Uterus (tissue), 4 donors: ENCODE measurements around the gene ZBTB20. TPM values are rescaled to one million over a fixed set of nuclear protein-coding genes. Genes with fewer than 3 reads are reported as not detected.

Source experiments
- DNase-seq, 2 donors: peaks; one replicate each; pipeline ENCODE4 v3.0.0-alpha.2; 2019 to 2020
- H3K27ac ChIP-seq, 2 donors: fragments of 200-600 bp; sonication (generic); 1 replicate in 1 of 2; 2 replicates in 1 of 2; pipeline ENCODE4 v1.5.1; 2016 to 2018
- H3K27me3 ChIP-seq, 2 donors: fragments of 200-600 bp; sonication (generic); one replicate each; pipeline ENCODE4 v1.5.1; 2018 to 2019; ENCODE audit warnings: control low read depth in 1 of 2
- H3K36me3 ChIP-seq, 2 donors: fragments of 200-600 bp; sonication (generic); one replicate each; pipeline ENCODE4 v1.5.1; 2019; ENCODE audit warnings: control low read depth in 1 of 2
- H3K4me1 ChIP-seq, 2 donors: fragments of 200-600 bp; sonication (generic); one replicate each; pipeline ENCODE4 v1.5.1; 2018 to 2019; ENCODE audit warnings: control low read depth in 1 of 2
- H3K4me3 ChIP-seq, 2 donors: fragments of 200-600 bp; sonication (generic); 1 replicate in 1 of 2; 2 replicates in 1 of 2; pipeline ENCODE4 v1.5.1; 2018 to 2019; ENCODE audit warnings: mild to moderate bottlenecking in 1 of 2
- H3K9me3 ChIP-seq, 2 donors: fragments of 200-600 bp; sonication (generic); one replicate each; pipeline ENCODE4 v1.5.1; 2019; ENCODE audit warnings: control low read depth in 1 of 2
- CTCF ChIP-seq, 4 experiments: fragments of 200-600 bp in 2 of 4; fragments of 450-650 bp in 2 of 4; sonication (generic) in 2 of 4; IDR thresholded peaks; one replicate each; pipeline ENCODE4 v1.5.1; 2016 to 2019; ENCODE audit warnings: antibody characterized with exemption in 4 of 4, mild to moderate bottlenecking in 2 of 4, moderate library complexity in 1 of 4
- POLR2A ChIP-seq, 2 donors: fragments of 450-650 bp; IDR thresholded peaks; one replicate each; pipeline ENCODE4 v1.6.1; 2016; ENCODE audit warnings: antibody characterized with exemption in 2 of 2, mild to moderate bottlenecking in 1 of 2, moderate library complexity in 1 of 2
- intact Hi-C: fragments of 100-400 bp; cut with DNase I; formaldehyde crosslinking; loops from one replicate; pipeline ENCODE4 v1.15.1; 2023; ENCODE audit warnings: low total_unique reads
- total RNA-seq, 4 donors: library from RNA; depleted of rRNA in 3 of 4; stranded (reverse); fragments of >200 nt in 3 of 4; gene quantifications; one replicate each; pipeline versions ENCODE4 v1.1.0 to v1.2.4, GENCODE V29; 2014 to 2023
- donor health status: DM: yes; HTN: yes; CAD: no.

Gene ZBTB20
- total RNA-seq, 4 donors from 2014 or later = 35.6 to 157 (median 85.1) TPM

- Histone ChIP-seq H3K4me3 (no peak overlapping the region), H3K27ac (no peak overlapping the region), H3K9me3 (no peaks in the 10 kb centered on the region), H3K27me3 (no peaks in the 10 kb centered on the region), H3K4me1 (no peaks in the 10 kb centered on the region), H3K36me3 (no peaks in the 10 kb centered on the region)
- TF ChIP-seq POLR2A (IDR thresholded peaks at IDR 0.05) (no peak), CTCF (IDR thresholded peaks at IDR 0.05) (no peak)
- DNase-seq = no peak
- intact Hi-C loops = no loop called here
These were observed 432.9 kb downstream of the ZBTB20 start for GRCh38 chr3:114714237-114714636.

- H3K27ac ChIP-seq = peak overlapping the region in 1 of 2 donors; percentile 3
These were observed 434.2 kb downstream of the ZBTB20 start for GRCh38 chr3:114712728-114713492.

GRCh38 chr3:114711321-114711886 lies 435.7 kb downstream of the ZBTB20 start:
- no peaks in the 10 kb centered on the region for H3K9me3 ChIP-seq
- intact Hi-C loops = no loop called here
- H3K36me3 ChIP-seq = no peaks in the 10 kb centered on the region
- H3K27me3 ChIP-seq = no peaks in the 10 kb centered on the region
- no peak overlapping the region for H3K27ac ChIP-seq
- TF ChIP-seq POLR2A (IDR thresholded peaks at IDR 0.05) (no peak), CTCF (IDR thresholded peaks at IDR 0.05) (no peak)
- no peak for DNase-seq
- no peaks in the 10 kb centered on the region for H3K4me1 ChIP-seq
- H3K4me3 ChIP-seq = no peak overlapping the region

More at GRCh38 chr3:114712728-114713492, 434.2 kb downstream of the ZBTB20 start:
- Histone ChIP-seq H3K27me3 (no peaks in the 10 kb centered on the region), H3K36me3 (no peaks in the 10 kb centered on the region), H3K4me1 (no peaks in the 10 kb centered on the region), H3K4me3 (no peak overlapping the region), H3K9me3 (no peaks in the 10 kb centered on the region)
- no peak for TF ChIP-seq CTCF (IDR thresholded peaks at IDR 0.05)
- TF ChIP-seq POLR2A (IDR thresholded peaks at IDR 0.05) = no peak
- intact Hi-C loops = no loop called here
- DNase-seq = no peak

- DNase-seq = no peak
- H3K36me3 ChIP-seq = no peaks in the 10 kb centered on the region
- no peak overlapping the region for H3K4me3 ChIP-seq
- no peaks in the 10 kb centered on the region for H3K9me3 ChIP-seq
- H3K4me1 ChIP-seq = no peaks in the 10 kb centered on the region
- TF ChIP-seq CTCF (IDR thresholded peaks at IDR 0.05) = no peak
- no peak for TF ChIP-seq POLR2A (IDR thresholded peaks at IDR 0.05)
- H3K27me3 ChIP-seq = no peaks in the 10 kb centered on the region
- intact Hi-C loops = no loop called here
- H3K27ac ChIP-seq = no peak overlapping the region
These were observed 438.0 kb downstream of the ZBTB20 start for GRCh38 chr3:114709102-114709501.

GRCh38 chr3:114707252-114707860 lies 439.7 kb downstream of the ZBTB20 start:
- no peak for DNase-seq
- H3K36me3 ChIP-seq = no peaks in the 10 kb centered on the region
- no peak for TF ChIP-seq CTCF (IDR thresholded peaks at IDR 0.05)
- no peak for TF ChIP-seq POLR2A (IDR thresholded peaks at IDR 0.05)
- no peak overlapping the region for H3K27ac ChIP-seq
- intact Hi-C loops = no loop called here
- no peak overlapping the region for H3K4me3 ChIP-seq
- no peaks in the 10 kb centered on the region for H3K4me1 ChIP-seq
- H3K27me3 ChIP-seq = no peaks in the 10 kb centered on the region
- no peaks in the 10 kb centered on the region for H3K9me3 ChIP-seq
